ENCODE measurements around the gene STK4.

STK4 gene

GRCh38 chr20:45094864-45095574, 128.7 kb downstream of the STK4 start:
- DNase-seq (ENCODE audit: low read depth) = no peak
- TF ChIP-seq, protein P1, sequence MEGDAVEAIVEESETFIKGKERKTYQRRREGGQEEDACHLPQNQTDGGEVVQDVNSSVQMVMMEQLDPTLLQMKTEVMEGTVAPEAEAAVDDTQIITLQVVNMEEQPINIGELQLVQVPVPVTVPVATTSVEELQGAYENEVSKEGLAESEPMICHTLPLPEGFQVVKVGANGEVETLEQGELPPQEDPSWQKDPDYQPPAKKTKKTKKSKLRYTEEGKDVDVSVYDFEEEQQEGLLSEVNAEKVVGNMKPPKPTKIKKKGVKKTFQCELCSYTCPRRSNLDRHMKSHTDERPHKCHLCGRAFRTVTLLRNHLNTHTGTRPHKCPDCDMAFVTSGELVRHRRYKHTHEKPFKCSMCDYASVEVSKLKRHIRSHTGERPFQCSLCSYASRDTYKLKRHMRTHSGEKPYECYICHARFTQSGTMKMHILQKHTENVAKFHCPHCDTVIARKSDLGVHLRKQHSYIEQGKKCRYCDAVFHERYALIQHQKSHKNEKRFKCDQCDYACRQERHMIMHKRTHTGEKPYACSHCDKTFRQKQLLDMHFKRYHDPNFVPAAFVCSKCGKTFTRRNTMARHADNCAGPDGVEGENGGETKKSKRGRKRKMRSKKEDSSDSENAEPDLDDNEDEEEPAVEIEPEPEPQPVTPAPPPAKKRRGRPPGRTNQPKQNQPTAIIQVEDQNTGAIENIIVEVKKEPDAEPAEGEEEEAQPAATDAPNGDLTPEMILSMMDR (IDR thresholded peaks at IDR 0.05; ENCODE audit: insufficient read depth, low read depth, low read length, missing control alignments) = no peak
- H3K4me3 ChIP-seq (ENCODE audit: low read depth, low read length) = no peak overlapping the region

GRCh38 chr20:45095805-45096238, 129.5 kb downstream of the STK4 start:
- TF ChIP-seq, protein P1 (IDR thresholded peaks at IDR 0.05; ENCODE audit: insufficient read depth, low read depth, low read length, missing control alignments) = peak; percentile 80
- peak; percentile 75 for DNase-seq (ENCODE audit: low read depth)
- no peak overlapping the region for H3K4me3 ChIP-seq (ENCODE audit: low read depth, low read length)

GRCh38 chr20:45096781-45097180, 130.5 kb downstream of the STK4 start:
- TF ChIP-seq, protein P1 (IDR thresholded peaks at IDR 0.05; ENCODE audit: insufficient read depth, low read depth, low read length, missing control alignments) = no peak
- DNase-seq (ENCODE audit: low read depth) = no peak
- no peak overlapping the region for H3K4me3 ChIP-seq (ENCODE audit: low read depth, low read length)

GRCh38 chr20:45097485-45098102, 131.3 kb downstream of the STK4 start:
- DNase-seq (ENCODE audit: low read depth) = peak; percentile 45
- H3K4me3 ChIP-seq (ENCODE audit: low read depth, low read length) = no peak overlapping the region
- TF ChIP-seq, protein P1 (IDR thresholded peaks at IDR 0.05; ENCODE audit: insufficient read depth, low read depth, low read length, missing control alignments) = peak; percentile 16

GRCh38 chr20:45098103-45098773, 131.9 kb downstream of the STK4 start:
- DNase-seq (ENCODE audit: low read depth) = peak; percentile 18
- no peak overlapping the region for H3K4me3 ChIP-seq (ENCODE audit: low read depth, low read length)
- TF ChIP-seq, protein P1 (IDR thresholded peaks at IDR 0.05; ENCODE audit: insufficient read depth, low read depth, low read length, missing control alignments) = no peak

DNA sequence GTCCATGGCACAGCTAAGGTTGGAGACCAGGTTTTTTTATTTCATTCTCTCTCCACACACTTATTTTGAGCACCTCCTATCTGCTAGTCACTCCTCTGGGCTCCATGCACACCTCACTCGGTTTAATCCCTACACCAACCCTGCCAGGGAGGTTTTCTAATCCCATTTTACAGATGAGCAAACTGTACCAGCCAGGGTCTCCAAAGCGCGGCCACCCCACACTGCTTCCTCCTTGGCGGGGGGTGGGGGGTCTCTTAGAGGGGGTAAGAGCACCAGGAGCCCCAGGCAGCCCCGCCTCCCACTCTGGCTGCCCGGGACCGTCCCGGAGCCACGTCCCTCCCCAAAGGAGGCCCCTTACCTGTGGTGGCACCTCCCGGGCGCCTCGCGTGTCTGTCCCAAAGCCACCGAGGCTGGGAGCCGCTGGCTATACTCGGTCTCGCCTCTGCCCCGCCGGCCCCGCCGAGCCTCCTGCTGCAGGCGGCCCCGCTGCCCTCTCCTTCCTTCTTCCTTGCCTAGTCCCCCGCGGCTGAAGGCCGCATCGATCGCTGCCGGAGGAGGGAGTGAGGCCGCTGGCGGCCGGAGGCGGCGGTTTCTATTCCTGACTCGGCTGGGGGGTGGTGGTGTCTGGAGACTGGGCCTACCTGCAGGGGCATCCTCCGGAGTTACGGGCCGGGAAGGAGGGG, 134.4 kb downstream of the STK4 start, which contains the start of gene KCNS1:
TSS of gene KCNS1 (minus strand) at position 565 of the 683 bp plus-strand sequence. CDS start 1,891 bp downstream, outside the sequence.
- TF ChIP-seq, protein P1 (IDR thresholded peaks at IDR 0.05; ENCODE audit: insufficient read depth, low read depth, low read length, missing control alignments) = no peak
- DNase-seq (ENCODE audit: low read depth) = no peak
- no peak within 1 kb of the TSS for H3K4me3 ChIP-seq (ENCODE audit: low read depth, low read length)
